ENCODE measurements around the gene STAT5B. TPM values are rescaled to one million over a fixed set of nuclear protein-coding genes. Genes with fewer than 3 reads are reported as not detected.

Gene STAT5B
- total and polyA plus RNA-seq, 2 donors (not counting 1 experiment from before 2014, with no cell fraction given) = 24.4 to 29.6 TPM

GRCh38 chr17:42202696-42203095, 73.5 kb downstream of the STAT5B start:
- no peaks in the 10 kb centered on the region for H3K27me3 ChIP-seq (ENCODE audit: control insufficient read depth, insufficient read depth, low read length)
- no peak overlapping the region for H3K4me2 ChIP-seq (ENCODE audit: extremely low read depth, insufficient read depth, low read length)
- H2AFZ ChIP-seq (ENCODE audit: low read length) = no peak overlapping the region
- TF ChIP-seq EZH2 (IDR thresholded peaks at IDR 0.05; ENCODE audit: low read length, missing control alignments) (no peak), CTCF (conservative IDR thresholded peaks at IDR 0.05 in 1 of 2, IDR thresholded peaks at IDR 0.05 in 1 of 2; ENCODE audit: low read depth in 1 of 2, low read length in 2 of 2) (no peak)
- H3K4me3 ChIP-seq (replicated peaks in 1 of 4; ENCODE audit: control extremely low read depth in 1 of 4, insufficient read depth in 1 of 4, low read depth in 3 of 4, low read length in 4 of 4) = no peak overlapping the region
- no peak overlapping the region for H3K9ac ChIP-seq (ENCODE audit: insufficient read depth, low read length)
- no peaks in the 10 kb centered on the region for H3K4me1 ChIP-seq (ENCODE audit: control insufficient read depth, extremely low read depth, insufficient read depth, low read length)
- H4K20me1 ChIP-seq (ENCODE audit: control insufficient read depth, extremely low read depth, insufficient read depth, low read length) = no peaks in the 10 kb centered on the region
- no peaks in the 10 kb centered on the region for H3K79me2 ChIP-seq (ENCODE audit: control insufficient read depth, insufficient read depth, low read length)
- H3K36me3 ChIP-seq (ENCODE audit: control insufficient read depth, insufficient read depth, low read length) = peaks cover 2% of the 10 kb centered on the region
- DNase-seq (ENCODE audit: low read depth in 2 of 2) = peak in 1 of 2 donors; percentile 10
- H3K27ac ChIP-seq (ENCODE audit: insufficient read depth, low read length) = no peak overlapping the region
- no peaks in the 10 kb centered on the region for H3K9me3 ChIP-seq (ENCODE audit: control insufficient read depth, insufficient read depth, low read depth, low read length)

- H3K4me3 ChIP-seq (replicated peaks in 1 of 4; ENCODE audit: control extremely low read depth in 1 of 4, insufficient read depth in 1 of 4, low read depth in 3 of 4, low read length in 4 of 4) = no peak overlapping the region
- no peak overlapping the region for H3K9ac ChIP-seq (ENCODE audit: insufficient read depth, low read length)
- no peaks in the 10 kb centered on the region for H3K36me3 ChIP-seq (ENCODE audit: control insufficient read depth, insufficient read depth, low read length)
- H3K27me3 ChIP-seq (ENCODE audit: control insufficient read depth, insufficient read depth, low read length) = no peaks in the 10 kb centered on the region
- no peaks in the 10 kb centered on the region for H3K4me1 ChIP-seq (ENCODE audit: control insufficient read depth, extremely low read depth, insufficient read depth, low read length)
- H3K27ac ChIP-seq (ENCODE audit: insufficient read depth, low read length) = no peak overlapping the region
- TF ChIP-seq EZH2 (IDR thresholded peaks at IDR 0.05; ENCODE audit: low read length, missing control alignments) (no peak), CTCF (conservative IDR thresholded peaks at IDR 0.05 in 1 of 2, IDR thresholded peaks at IDR 0.05 in 1 of 2; ENCODE audit: low read depth in 1 of 2, low read length in 2 of 2) (no peak)
- H2AFZ ChIP-seq (ENCODE audit: low read length) = no peak overlapping the region
- no peaks in the 10 kb centered on the region for H3K79me2 ChIP-seq (ENCODE audit: control insufficient read depth, insufficient read depth, low read length)
- H3K4me2 ChIP-seq (ENCODE audit: extremely low read depth, insufficient read depth, low read length) = no peak overlapping the region
- H4K20me1 ChIP-seq (ENCODE audit: control insufficient read depth, extremely low read depth, insufficient read depth, low read length) = no peaks in the 10 kb centered on the region
- H3K9me3 ChIP-seq (ENCODE audit: control insufficient read depth, insufficient read depth, low read depth, low read length) = no peaks in the 10 kb centered on the region
- no peak for DNase-seq (ENCODE audit: low read depth in 2 of 2)
Measured at GRCh38 chr17:42202159-42202558, 74.0 kb downstream of the STAT5B start.

- no peak overlapping the region for H2AFZ ChIP-seq (ENCODE audit: low read length)
- H3K36me3 ChIP-seq (ENCODE audit: control insufficient read depth, insufficient read depth, low read length) = no peaks in the 10 kb centered on the region
- no peak overlapping the region for H3K9ac ChIP-seq (ENCODE audit: insufficient read depth, low read length)
- no peak overlapping the region for H3K4me2 ChIP-seq (ENCODE audit: extremely low read depth, insufficient read depth, low read length)
- no peaks in the 10 kb centered on the region for H3K27me3 ChIP-seq (ENCODE audit: control insufficient read depth, insufficient read depth, low read length)
- no peaks in the 10 kb centered on the region for H4K20me1 ChIP-seq (ENCODE audit: control insufficient read depth, extremely low read depth, insufficient read depth, low read length)
- no peaks in the 10 kb centered on the region for H3K4me1 ChIP-seq (ENCODE audit: control insufficient read depth, extremely low read depth, insufficient read depth, low read length)
- no peaks in the 10 kb centered on the region for H3K9me3 ChIP-seq (ENCODE audit: control insufficient read depth, insufficient read depth, low read depth, low read length)
- H3K79me2 ChIP-seq (ENCODE audit: control insufficient read depth, insufficient read depth, low read length) = no peaks in the 10 kb centered on the region
- no peak overlapping the region for H3K4me3 ChIP-seq (replicated peaks in 1 of 4; ENCODE audit: control extremely low read depth in 1 of 4, insufficient read depth in 1 of 4, low read depth in 3 of 4, low read length in 4 of 4)
- TF ChIP-seq EZH2 (IDR thresholded peaks at IDR 0.05; ENCODE audit: low read length, missing control alignments) = no peak
- no peak for TF ChIP-seq CTCF (conservative IDR thresholded peaks at IDR 0.05 in 1 of 2, IDR thresholded peaks at IDR 0.05 in 1 of 2; ENCODE audit: low read depth in 1 of 2, low read length in 2 of 2)
- DNase-seq (ENCODE audit: low read depth in 2 of 2) = no peak
- no peak overlapping the region for H3K27ac ChIP-seq (ENCODE audit: insufficient read depth, low read length)
Measured at GRCh38 chr17:42201458-42201772, 74.8 kb downstream of the STAT5B start.

All from fibroblast of lung (primary cell).